Measurements from ENCODE around the gene NFXL1.
A peak's percentile ranks its signal among the peaks of the same experiment; 100 is the strongest.
"Not testable (repeated sequence)": the region's sequence is repeated elsewhere in the genome, so short reads cannot be mapped to it uniquely, and the experiment has no call there.

Gene NFXL1

DNA sequence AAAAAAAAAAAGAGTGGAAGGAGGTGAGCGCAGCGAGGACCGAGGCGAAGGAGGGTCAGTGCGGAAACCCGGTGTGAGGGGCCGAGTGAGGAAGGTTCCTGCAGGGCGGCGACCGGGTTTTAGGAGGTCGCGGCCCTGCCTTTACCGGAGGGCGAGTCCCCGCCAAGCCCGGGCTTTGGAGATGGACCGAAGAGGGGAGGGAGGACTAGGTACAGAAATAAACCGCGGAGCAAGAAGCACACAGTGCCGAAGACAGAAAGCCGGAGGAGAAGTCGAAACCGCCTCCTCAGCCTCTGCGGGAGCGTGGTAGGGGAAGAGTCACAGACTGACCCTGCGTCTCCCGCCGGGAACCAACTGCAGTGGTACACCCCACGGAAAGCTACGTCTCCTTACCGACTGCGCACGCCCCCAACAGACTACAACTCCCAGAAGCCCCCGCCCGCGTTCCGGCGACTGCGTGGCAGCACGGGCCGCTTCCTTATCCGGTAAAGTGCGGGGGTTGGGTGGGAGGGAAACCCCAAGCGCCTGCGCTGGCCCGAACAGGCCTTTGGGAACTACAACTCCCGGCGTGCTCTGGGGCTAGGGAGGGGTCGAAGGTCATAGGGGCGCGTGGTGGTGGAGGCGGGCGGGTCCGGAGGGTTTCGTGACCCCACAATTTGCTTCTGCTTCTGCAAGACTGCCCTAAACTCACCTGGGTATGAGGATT, at the start of gene NFXL1:
Gene NFXL1, minus strand, starts transcription at position 364 of the 706 bp plus-strand sequence. CDS start 380 bp downstream, outside the sequence.
- DNase-seq (ENCODE audit: low read depth): peak; percentile 96

DNA sequence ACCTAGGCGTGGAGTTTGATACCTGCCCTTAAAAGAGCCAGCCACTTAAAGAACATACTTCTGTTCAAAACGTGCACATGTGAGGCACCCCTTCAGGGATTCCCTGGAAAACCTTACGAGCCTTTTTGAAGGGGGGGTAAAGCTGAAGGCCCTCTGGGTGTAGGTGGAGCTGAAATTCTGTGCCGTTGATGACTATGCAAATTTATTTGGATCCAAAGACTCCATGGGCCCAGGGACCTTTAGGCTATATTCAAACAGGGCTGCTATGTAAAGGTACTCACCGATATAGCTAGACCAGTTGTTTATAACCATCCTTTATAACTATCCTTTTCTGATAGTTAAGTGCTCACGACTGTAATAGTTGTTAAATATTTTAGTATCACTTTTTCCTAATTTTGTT, 40.3 kb upstream of the NFXL1 start:
- no peak for DNase-seq (ENCODE audit: low read depth)

DNA sequence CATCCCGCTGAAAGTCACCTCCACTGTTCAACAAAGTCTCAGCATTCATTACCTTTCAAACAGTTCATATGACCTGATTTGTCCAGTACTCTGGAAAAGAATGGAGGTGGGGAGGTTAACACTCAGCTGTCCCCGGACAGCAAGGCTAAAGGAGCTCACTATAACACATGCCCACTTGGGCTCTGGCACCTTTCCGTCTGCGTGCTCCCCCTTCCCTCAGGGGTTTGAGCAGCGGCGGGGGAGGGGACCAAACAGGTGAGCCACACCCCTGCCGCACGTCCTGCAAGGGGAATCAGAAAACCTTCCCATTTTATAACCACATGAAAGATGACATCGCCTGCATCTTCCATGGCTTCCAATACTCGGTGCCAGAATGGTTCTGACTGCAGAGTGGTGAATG, 39.9 kb upstream of the NFXL1 start:
- no peak for DNase-seq (ENCODE audit: low read depth)

DNA sequence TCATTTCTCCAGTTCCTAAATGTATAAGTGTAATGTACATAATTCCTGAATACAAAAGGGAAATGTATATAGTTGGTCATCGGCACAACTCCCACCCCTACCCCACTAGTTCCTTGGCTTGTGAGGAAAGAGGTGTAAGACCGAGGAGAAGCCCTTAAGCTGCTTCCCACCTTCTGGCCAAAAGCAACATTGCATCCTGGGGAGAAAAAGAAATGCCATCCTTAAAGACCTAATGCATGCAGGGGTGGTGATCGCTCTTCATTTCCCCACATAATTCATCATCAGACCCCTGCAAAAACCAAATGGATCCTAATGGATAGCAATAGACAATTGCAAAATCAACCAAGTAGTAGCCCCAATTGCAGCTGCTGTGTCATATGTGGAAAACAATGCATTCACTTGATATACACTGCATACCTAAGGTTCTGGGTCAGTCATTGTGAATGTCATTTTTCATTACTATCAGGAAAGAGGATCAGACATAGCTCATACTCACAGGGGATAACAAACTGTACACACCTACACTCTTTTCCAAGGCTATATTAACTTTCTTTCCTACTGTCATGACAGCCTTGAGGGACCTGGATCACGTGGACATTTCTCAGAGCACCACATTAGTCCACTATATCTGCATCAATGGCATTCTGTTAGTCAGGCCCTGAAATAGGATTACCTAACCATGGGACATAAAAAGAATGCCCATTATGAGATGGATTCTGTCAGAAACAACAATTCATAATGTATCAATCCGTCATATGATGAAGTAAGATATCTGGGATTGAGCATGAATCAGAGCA, 31.7 kb upstream of the NFXL1 start:
- no peak for DNase-seq (ENCODE audit: low read depth)

DNA sequence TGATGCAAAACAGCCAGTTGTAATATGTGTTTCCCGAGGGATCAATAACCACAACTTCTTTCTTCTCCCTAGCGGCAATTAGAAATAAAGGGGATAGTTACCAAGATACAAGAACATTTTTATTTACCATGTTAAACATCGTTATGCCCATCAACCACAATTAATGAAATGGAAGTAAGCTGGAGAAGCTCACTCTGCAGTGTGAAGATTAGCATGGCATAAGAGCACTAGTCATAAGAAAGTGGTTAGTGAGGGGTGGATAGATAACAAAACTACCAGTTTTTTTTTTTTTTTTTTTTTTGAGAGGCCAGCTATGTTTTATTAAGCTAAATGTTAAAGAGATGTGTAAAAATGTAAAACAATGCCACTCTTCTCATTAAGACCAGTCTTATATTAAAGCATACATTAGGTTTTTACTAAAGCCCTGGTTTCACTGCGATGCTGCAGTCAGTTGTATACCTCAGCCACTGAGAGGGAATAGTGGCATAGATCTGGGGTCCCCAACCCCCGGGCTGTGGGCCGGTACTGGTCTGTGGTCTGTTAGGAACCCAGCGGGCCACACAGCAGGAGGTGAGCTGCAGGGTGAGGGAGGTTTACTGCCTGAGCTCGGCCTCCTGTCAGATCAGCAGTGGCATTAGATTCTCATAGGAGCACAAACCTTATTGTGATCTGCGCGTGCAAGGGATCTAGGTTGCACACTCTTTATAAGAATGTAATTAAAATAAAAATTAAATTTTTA, 27.9 kb upstream of the NFXL1 start:
- no peak for DNase-seq (ENCODE audit: low read depth)

DNA sequence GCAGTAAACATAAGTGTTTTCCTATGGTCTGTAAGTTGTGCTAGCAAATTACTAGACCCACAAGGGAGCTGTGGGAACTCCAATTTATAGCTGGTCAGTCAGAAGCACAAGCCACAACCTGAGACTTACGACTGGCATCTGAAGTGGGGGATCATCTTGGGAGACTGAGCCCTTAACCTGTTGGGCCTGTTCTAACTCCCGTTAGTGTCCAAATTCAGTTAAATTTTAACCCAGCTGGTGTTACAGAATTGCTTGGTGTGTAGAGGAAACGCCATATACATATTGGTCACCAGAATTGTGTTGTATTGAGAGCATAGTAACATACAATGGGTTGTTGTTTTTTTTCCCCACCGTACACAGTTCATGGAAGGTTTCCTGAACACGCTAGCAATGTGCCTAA, 25.1 kb upstream of the NFXL1 start:
- DNase-seq (ENCODE audit: low read depth): no peak

DNA sequence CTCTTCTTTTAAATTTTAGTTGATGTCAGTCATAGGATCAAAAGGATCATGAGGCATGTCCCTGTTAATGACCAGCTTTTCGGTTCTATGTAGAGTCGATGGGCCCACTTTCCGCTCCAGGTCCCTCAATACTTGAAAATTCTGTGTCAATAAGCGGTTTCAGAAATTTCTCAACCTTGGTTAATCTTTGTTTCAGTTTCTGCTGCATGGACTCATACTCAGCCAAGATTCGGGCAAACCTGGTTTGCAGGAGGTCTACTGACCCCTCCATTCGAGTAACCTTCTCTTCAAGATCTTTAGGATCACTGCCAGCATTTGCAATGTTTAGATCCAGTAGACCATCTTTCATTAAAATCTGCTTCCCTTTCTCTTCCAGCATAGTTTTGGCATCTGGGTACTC, 22.0 kb upstream of the NFXL1 start:
- no peak for DNase-seq (ENCODE audit: low read depth)

DNA sequence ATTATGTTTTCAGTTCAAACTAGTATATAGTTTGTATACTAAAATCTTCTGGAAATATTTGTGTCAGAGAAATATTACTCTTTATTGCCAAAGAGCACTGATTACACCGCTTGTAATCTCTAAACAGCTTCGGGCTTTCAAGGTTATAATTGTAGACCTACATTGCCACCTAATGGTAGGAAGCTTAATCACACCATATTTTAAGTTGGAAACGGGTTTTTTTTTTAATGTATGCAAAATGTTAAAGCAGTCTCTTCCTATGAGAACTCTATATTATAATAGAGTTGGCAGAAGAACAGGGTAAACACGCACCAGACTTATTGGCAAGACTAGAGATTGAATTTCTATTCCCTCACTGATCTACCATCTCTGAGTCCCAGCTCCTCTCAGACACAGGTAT, 19.5 kb upstream of the NFXL1 start:
- no peak for DNase-seq (ENCODE audit: low read depth)

DNA sequence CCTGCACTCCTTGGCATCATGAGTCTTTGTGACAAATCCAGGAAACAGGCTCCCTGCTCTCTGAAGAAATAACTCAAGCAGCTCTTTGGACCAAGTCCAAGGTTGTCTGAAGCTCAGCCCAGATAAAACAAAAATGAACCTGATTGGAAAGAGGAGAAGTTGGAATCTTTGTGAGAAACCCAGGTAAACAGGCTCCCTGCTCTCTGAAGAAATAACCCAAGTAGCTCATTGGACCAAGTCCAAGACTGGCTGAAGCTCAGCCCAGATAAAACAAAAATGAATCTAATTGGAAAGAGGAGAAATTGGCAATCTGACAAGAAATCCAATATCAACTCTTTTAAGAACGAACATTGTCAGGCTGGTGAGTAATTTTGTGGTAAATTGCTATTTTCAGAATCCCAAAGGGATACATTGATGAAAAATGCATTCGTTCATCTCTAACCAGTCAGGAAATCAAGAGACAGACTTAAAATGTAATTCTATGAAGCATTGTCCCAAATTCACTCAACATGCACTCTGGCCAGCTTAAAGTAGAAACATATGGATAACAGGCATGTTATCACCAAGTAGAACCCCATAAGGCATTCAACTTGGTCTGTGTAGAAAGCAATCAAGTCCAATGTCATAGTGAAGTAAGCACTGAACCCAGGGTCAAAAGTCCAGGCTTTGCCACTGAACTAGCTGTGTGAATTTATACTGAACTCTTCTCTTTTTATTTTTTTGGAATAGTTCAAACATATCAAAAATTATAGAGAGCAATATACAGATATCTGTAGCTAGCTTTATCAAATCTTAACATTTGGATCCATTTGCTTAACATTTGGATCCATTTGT, 16.8 kb upstream of the NFXL1 start:
- DNase-seq (ENCODE audit: low read depth): no peak

DNA sequence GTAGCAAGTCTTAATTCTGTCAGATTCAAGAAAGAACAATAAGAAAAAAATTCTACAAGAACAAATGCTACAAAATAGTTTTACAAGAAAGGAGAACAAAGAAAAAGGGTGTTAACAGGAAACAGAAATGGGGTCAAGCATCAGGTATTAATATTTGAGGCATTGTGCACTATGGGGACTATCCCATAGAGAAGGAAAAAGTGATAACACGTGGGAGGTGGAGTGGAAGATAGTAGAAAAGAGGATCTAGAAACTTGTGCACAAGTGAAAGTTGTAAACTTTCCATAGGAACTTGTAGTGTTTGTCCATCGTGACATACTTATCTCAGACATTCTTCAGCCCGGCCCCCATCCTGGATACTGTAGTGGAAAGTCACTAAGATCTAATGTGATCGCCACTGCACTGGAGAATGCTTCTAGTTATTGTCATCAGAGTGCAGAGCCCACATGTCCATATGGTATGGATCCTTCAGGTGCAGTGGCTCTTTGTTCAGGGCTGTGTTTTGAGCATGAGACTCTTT, 15.4 kb upstream of the NFXL1 start:
- DNase-seq (ENCODE audit: low read depth): no peak

DNA sequence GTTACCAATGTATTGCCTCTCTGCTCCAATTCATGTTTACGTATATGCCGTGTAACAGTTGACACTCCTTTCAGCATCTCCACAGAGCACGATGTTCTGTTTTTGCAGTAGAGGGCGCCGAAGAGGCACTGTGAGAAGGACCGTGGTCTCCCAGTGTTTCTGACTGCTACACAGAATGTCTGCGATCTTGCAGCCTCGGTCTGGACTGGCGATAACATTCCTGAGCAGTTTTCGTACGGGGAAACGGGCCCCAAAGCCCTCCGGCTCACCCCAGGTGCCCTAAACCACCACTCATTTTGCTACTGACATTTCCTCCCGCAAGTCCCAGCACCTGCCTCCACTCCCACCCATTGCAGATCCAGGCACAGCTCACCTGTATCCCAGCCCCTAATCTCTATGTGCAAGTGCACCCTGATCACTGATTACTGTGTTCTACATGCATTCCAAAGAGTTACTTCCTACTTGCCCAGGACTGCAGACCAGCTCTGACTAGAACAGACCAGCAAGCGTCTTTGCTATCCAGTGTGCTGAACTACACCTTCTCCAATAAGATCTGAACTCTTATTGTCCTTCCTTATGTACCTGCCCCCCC, 12.4 kb upstream of the NFXL1 start:
- DNase-seq (ENCODE audit: low read depth): peak; percentile 17

DNA sequence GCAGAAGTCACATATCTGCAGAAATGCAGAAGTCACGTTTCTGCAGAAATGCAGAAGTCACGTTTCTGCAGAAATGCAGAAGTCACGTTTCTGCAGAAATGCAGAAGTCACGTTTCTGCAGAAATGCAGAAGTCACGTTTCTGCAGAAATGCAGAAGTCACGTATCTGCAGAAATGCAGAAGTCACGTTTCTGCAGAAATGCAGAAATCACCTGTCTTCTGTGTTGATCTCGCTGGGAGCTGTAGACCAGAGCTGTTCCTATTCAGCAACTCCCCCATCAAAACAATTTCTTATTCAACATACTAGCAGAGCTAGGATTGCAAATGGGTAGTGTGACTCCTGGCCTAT, 8.9 kb upstream of the NFXL1 start:
- DNase-seq (ENCODE audit: low read depth): not testable (repeated sequence)

DNA sequence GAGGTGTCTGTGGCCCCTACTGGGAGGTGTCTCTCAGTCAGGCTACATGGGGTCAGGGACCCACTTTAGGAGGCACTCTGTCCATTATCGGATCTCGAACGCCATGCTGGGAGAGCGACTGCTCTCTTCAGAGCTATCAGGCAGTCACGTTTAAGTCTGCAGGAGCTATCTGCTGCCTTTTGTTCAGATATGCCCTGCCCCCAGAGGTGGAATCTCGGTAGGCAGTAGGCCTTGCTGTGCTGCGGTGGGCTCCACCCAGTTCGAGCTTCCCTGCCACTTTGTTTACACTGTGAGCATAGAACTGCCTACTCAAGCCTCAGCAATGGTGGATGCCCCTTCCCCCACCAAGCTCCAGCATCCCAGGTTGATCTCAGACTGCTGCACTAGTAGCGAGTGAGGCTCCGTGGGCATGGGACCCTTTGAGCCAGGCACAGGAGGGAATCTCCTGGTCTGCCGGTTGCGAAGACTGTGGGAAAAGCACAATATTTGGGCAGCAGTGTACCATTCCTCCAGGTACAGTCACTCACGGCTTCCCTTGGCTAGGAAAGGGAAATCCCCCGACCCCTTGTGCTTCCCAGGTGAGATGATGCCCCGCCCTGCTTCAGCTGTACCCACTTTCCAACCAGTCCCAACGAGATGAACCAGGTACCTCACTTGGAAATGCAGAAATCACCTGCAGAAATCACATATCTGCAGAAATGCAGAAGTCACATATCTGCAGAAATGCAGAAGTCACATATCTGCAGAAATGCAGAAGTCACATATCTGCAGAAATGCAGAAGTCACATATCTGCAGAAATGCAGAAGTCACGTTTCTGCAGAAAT, 8.3 kb upstream of the NFXL1 start:
- not testable (repeated sequence) for DNase-seq (ENCODE audit: low read depth)

DNA sequence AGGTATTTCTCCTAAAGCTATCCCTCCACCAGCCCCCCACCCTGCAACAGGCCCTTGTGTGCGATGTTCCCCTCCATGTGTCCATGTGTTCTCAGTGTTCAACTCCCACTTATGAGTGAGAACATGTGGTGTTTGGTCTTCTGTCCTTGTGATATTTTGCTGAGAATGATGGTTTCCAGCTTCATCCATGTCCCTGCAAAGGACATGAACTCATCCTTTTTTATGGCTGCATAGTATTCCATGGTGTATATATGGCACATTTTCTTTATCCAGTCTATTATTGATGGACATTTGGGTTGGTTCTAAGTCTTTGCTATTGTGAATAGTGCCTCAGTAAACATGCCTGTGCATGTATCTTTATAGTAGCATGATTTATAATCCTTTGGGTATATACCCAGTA, 2.8 kb upstream of the NFXL1 start:
- not testable (repeated sequence) for DNase-seq (ENCODE audit: low read depth)

DNA sequence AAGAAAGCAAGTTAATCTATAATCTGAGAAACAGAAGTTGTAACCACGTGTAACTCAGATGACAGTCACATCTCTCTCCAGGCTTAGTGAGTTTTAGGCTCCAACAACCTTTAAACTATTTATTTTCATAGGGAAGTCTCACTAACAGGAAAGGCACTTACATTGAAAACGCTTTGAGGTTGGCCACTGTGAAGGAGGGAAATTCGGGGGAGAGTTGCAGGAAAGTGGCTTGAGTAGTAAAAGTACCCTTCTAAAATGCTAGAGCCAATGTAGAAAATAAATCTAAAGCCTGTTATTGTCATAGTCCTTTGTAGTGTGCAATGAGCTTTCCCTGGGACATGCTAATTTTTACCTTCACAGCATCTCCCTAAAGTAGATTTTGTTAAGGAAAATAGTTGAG, 995 bp upstream of the NFXL1 start:
- no peak for DNase-seq (ENCODE audit: low read depth)

DNA sequence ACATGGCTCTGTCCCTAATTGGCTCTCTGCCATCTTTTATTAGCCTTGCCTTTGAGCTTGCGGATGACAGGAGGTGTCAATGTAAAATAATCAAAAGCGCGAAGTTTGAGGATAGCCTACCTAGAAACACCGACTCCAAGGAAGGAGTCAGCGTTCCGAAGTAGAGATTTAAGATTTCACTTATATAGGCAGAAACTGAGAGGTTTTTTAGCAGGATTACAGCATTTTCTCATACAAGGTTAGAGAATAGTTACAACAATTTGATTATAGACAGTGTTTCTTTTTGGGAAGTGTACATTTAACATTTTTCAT, 499 bp upstream of the NFXL1 start:
- DNase-seq (ENCODE audit: low read depth): no peak

DNA sequence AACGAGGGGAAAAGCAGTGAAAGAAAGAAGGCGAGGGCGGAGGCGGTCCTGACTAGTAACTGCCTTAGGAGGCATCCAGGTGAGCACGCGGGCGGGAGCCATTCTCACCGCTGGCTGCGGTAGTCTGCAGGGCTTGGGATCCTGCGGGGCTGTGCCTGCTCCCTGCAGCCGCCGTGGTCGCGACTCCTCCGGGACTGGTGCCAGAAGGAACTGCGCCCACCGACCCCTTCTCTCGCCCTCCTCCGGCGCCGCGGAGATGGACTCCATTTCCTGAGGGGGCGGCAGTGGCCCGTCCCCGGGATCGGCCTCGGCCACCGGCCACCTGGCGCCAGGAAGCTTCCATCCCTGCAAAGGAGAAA, 543 bp downstream of the NFXL1 start:
- peak; percentile 21 for DNase-seq (ENCODE audit: low read depth)

DNA sequence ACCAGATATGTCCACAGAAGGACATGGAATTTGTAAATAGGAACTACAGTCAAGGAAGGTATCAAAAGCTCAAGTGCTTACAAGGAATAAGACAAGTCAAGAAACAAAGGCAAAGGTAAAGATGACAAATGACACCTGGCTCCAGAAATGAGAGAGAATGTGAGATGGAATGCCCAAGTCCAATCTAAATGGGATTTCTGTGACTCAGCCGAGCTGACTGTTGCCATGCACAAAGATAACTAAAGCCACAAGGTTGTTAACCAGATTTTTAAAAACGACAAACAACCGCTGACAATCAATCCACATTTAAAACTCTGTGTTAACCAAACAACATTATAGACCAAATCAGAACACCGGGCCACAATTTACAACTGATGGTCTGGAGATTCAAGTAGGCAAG, 1.1 kb downstream of the NFXL1 start:
- no peak for DNase-seq (ENCODE audit: low read depth)

DNA sequence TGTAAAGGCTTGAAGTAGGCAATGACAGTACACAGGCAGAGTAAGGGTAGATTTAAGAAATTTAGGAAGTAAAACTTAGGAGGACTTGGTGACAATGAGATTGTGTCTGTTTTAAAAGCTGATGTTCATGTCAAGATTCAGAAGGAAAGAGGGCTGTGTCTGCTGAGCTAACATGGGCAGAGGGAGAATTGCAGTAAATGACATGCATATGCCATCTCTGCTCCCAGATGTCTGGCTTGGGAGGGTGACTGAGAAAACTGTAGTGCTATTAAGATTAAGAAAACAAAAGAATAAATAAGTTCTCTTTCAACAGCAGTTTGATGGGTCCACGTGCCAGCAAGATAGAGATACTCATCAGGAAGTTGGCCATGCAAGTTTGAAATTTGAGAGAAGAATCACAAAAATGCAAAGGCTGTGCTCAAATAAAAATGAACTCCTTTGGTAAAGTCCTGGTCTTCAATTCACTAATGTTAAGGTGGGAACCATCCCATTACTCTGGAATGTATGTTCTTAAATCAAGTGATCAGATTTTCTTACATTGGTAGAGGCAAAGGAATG, 7.2 kb downstream of the NFXL1 start:
- no peak for DNase-seq (ENCODE audit: low read depth)

DNA sequence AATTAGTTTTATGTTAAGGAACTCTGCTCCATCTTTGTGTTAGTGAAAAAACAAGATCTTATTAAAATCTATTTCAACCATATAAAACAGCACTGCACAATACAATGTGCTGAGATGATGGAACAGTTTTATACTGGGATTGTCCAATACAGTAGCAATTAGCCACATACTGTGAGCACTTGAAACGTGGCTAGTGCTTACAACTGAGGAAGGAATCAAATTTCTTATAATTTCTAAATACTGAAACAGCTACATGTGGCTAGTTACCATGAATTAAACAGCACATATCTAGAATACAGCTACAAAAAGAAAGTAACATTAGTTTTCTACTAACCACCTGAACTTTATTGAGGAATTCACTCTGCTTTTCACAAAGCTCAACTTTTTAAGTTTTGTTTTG, 14.7 kb downstream of the NFXL1 start:
- no peak for DNase-seq (ENCODE audit: low read depth)

DNA sequence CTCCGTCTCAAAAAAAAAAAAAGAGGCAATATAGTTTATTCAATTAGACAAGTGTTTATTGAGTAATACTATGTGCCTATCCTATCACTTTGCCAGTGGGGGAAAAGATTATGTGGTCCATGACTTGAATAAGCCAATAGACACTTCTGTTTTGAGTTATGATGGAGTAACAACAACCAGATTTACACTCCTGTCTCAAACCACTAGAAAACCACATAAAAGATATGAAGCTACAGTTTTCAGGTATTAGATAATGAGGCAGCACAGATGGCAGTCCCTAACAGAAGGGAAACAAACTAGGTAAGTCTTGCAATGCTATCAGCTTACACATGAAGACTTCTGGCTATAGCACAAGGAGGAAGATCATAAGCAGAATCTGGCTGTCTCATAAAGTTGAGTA, 22.5 kb downstream of the NFXL1 start:
- DNase-seq (ENCODE audit: low read depth): no peak

All from activated T-helper 9 cell treated with anti-CD3 and anti-CD28 coated beads, Interleukin-2, amount 50 U/mL, for 16 hours (primary cell).